Peyer's patch (tissue), 4 donors: ENCODE results near the gene MYO9A.
"Not testable (repeated sequence)": the region's sequence is repeated elsewhere in the genome, so short reads cannot be mapped to it uniquely, and the experiment has no call there.

Experiments used
- CTCF ChIP-seq, 6 experiments: fragments of 450-650 bp in 4 of 6; fragments of 200-600 bp in 2 of 6; sonication (generic) in 1 of 6; IDR thresholded peaks; one replicate each; pipeline ENCODE4 v1.5.1; 2017 to 2019; ENCODE audit warnings: antibody characterized with exemption in 6 of 6, mild to moderate bottlenecking in 3 of 6, moderate library complexity in 1 of 6
- POLR2A ChIP-seq, 2 donors: fragments of 450-650 bp; IDR thresholded peaks; one replicate each; pipeline ENCODE4 v1.5.1; 2017; ENCODE audit warnings: antibody characterized with exemption in 2 of 2, mild to moderate bottlenecking in 2 of 2, moderate library complexity in 2 of 2

GRCh38 chr15:72056217-72056616 lies 61.7 kb downstream of the MYO9A start:
- not testable (repeated sequence) for TF ChIP-seq CTCF, POLR2A (IDR thresholded peaks at IDR 0.05)
